ENCODE measurements around the gene PAX7.
"Not testable (repeated sequence)": the region's sequence is repeated elsewhere in the genome, so short reads cannot be mapped to it uniquely, and the experiment has no call there.

PAX7 gene

GRCh38 chr1:18630511-18631495 is at the start of gene PAX7:
Gene PAX7, plus strand, starts transcription at chr1:18630846. Its CDS starts 758 bp downstream, at chr1:18631604.
- peak within 1 kb of the TSS in 1 of 2 donors; percentile 14 for H3K4me3 ChIP-seq
- intact Hi-C loops (cut with DNase I; ENCODE audit: low total_unique reads) = no loop called here
- TF ChIP-seq, protein P1, sequence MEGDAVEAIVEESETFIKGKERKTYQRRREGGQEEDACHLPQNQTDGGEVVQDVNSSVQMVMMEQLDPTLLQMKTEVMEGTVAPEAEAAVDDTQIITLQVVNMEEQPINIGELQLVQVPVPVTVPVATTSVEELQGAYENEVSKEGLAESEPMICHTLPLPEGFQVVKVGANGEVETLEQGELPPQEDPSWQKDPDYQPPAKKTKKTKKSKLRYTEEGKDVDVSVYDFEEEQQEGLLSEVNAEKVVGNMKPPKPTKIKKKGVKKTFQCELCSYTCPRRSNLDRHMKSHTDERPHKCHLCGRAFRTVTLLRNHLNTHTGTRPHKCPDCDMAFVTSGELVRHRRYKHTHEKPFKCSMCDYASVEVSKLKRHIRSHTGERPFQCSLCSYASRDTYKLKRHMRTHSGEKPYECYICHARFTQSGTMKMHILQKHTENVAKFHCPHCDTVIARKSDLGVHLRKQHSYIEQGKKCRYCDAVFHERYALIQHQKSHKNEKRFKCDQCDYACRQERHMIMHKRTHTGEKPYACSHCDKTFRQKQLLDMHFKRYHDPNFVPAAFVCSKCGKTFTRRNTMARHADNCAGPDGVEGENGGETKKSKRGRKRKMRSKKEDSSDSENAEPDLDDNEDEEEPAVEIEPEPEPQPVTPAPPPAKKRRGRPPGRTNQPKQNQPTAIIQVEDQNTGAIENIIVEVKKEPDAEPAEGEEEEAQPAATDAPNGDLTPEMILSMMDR (IDR thresholded peaks at IDR 0.05) = no peak

DNA sequence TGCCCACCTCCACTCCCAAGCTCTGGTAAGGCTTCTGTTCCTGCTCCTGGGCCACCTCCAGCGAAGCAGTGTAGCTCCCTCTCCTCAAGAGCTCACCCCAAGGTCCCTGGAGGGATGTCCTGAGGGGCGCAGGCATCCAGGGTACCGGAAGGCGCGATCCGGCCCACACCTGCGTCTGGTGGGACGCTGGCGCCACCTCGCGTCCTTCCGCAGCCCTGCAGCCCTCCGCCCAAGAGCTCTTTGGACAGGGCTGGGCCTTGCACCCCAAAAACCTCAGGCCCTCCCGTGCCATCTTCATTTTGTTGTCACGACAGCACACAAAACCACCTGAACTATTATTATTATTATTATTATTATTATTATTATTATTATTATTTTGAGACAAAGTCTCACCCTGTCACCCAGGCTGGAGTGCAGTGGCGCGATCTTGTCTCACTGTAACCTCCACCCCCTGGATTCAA is 49.2 kb upstream of the PAX7 start:
- no peak overlapping the region for H3K4me3 ChIP-seq
- H3K36me3 ChIP-seq = no peaks in the 10 kb centered on the region
- no peaks in the 10 kb centered on the region for H3K9me3 ChIP-seq
- intact Hi-C loops (cut with DNase I; ENCODE audit: low total_unique reads) = no loop called here
- TF ChIP-seq, protein P1 (IDR thresholded peaks at IDR 0.05) = peak; percentile 32 to 62
- peaks cover 0 to 24% (median 17%) of the 10 kb centered on the region in 4 donors for H3K4me1 ChIP-seq
- H3K27ac ChIP-seq = no peak overlapping the region
- peaks cover 0 to 18% of the 10 kb centered on the region in 2 donors for H3K27me3 ChIP-seq
- DNase-seq = no peak

More at GRCh38 chr1:18630511-18631495, at the start of gene PAX7:
- Histone ChIP-seq H3K27ac (no peak within 1 kb of the TSS), H3K9me3 (no peaks in the 10 kb centered on the region), H3K27me3 (peaks cover 0 to 98% of the 10 kb centered on the region in 2 donors), H3K36me3 (no peaks in the 10 kb centered on the region), H3K4me1 (peaks cover 0 to 27% (median 19%) of the 10 kb centered on the region in 4 donors)
- no peak for DNase-seq

DNA sequence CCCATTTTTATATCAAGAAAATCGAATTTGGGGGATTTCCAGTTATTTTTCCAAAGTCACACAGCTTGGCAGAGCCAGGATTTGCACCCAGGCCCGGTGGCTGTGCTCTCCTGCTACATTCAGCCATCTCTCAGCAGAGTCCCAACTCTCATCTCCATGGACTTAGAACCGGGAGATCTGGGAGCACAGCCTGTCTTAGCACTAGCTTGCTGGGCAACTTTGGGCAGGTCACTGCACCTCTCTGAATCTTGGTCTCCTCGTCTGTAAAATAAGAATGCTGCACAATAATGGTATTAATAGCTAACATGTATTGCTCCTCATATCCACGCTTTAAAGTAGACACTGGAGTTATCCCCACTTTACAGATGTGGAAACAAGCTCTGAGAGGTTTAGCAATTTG is 47.8 kb upstream of the PAX7 start:
- H3K27ac ChIP-seq = no peak overlapping the region
- no peaks in the 10 kb centered on the region for H3K9me3 ChIP-seq
- peaks cover 0 to 24% of the 10 kb centered on the region in 2 donors for H3K27me3 ChIP-seq
- no peaks in the 10 kb centered on the region for H3K36me3 ChIP-seq
- TF ChIP-seq, protein P1 (IDR thresholded peaks at IDR 0.05) = no peak
- H3K4me3 ChIP-seq = no peak overlapping the region
- no peak for DNase-seq
- peaks cover 0 to 24% (median 17%) of the 10 kb centered on the region in 4 donors for H3K4me1 ChIP-seq
- intact Hi-C loops (cut with DNase I; ENCODE audit: low total_unique reads) = no loop called here

DNA sequence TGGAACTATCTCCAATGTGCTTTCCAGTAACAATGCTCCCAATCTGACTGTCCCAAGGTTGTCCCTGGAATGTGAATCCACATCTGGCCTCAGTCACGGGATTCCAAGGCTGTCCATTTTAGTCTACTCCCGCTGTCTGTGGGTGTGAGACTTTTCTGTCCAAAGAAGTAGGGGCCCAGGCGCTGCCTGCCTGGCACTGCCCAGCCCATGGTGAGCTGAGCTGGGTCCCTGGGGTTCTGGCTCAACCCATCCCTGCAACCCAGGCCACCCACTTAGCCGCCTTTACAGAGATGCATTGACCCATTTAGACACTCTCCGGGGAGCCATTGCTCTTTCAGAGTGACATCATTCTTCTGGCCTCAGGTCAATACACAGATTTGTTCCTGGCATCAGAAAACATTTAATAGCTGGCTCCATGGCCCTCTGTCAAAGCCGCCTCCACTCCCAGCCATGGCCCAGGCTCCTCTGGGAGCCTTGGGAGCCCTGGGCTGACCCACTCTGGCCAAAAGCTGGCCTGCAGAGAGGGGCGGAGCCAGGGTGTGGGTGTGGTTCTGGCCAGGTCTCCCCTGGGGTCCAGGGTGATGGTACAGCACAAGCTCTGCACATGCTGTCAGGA is 47.2 kb upstream of the PAX7 start:
- intact Hi-C loops (cut with DNase I; ENCODE audit: low total_unique reads) = no loop called here
- H3K36me3 ChIP-seq = no peaks in the 10 kb centered on the region
- peak in 1 of 2 donors; percentile 41 for DNase-seq
- TF ChIP-seq, protein P1 (IDR thresholded peaks at IDR 0.05) = no peak
- peaks cover 0 to 24% (median 17%) of the 10 kb centered on the region in 4 donors for H3K4me1 ChIP-seq
- no peaks in the 10 kb centered on the region for H3K9me3 ChIP-seq
- H3K27me3 ChIP-seq = peaks cover 0 to 24% of the 10 kb centered on the region in 2 donors
- H3K4me3 ChIP-seq = no peak overlapping the region
- H3K27ac ChIP-seq = no peak overlapping the region

GRCh38 chr1:18586016-18586415 is 44.6 kb upstream of the PAX7 start:
- Histone ChIP-seq H3K4me1 (peaks cover 0 to 24% (median 17%) of the 10 kb centered on the region in 4 donors), H3K27me3 (peaks cover 0 to 25% of the 10 kb centered on the region in 2 donors)
- H3K36me3 ChIP-seq; H3K27ac ChIP-seq; intact Hi-C loops (cut with DNase I; ENCODE audit: low total_unique reads); H3K9me3 ChIP-seq; DNase-seq; H3K4me3 ChIP-seq: not testable (repeated sequence)
